Ovary (tissue), 3 donors: ENCODE measurements around the gene MYPN.

ENCODE experiments used
- POLR2A ChIP-seq: fragments of 450-650 bp; IDR thresholded peaks from one replicate; pipeline ENCODE4 v1.6.1; 2017; ENCODE audit warnings: antibody characterized with exemption, mild to moderate bottlenecking, moderate library complexity
- TF ChIP-seq, protein P1 (sequence below), 3 donors: fragments of 450-650 bp in 2 of 3; fragments of 200-600 bp in 1 of 3; IDR thresholded peaks; one replicate each; pipeline versions ENCODE4 v1.5.1 to v1.8.0; 2016 to 2022; ENCODE audit warnings: antibody characterized with exemption in 3 of 3, mild to moderate bottlenecking in 1 of 3
- donor health status: DM: no; HTN: no; CAD: no.

- no peak for TF ChIP-seq POLR2A
- TF ChIP-seq, protein P1, sequence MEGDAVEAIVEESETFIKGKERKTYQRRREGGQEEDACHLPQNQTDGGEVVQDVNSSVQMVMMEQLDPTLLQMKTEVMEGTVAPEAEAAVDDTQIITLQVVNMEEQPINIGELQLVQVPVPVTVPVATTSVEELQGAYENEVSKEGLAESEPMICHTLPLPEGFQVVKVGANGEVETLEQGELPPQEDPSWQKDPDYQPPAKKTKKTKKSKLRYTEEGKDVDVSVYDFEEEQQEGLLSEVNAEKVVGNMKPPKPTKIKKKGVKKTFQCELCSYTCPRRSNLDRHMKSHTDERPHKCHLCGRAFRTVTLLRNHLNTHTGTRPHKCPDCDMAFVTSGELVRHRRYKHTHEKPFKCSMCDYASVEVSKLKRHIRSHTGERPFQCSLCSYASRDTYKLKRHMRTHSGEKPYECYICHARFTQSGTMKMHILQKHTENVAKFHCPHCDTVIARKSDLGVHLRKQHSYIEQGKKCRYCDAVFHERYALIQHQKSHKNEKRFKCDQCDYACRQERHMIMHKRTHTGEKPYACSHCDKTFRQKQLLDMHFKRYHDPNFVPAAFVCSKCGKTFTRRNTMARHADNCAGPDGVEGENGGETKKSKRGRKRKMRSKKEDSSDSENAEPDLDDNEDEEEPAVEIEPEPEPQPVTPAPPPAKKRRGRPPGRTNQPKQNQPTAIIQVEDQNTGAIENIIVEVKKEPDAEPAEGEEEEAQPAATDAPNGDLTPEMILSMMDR (IDR thresholded peaks at IDR 0.05): no peak
Observed at GRCh38 chr10:68067508-68067907, 41.8 kb upstream of the MYPN start.
